Measurements from ENCODE around the gene CNOT8.
"Not testable (repeated sequence)": the region's sequence is repeated elsewhere in the genome, so short reads cannot be mapped to it uniquely, and the experiment has no call there.

CNOT8 gene

DNA sequence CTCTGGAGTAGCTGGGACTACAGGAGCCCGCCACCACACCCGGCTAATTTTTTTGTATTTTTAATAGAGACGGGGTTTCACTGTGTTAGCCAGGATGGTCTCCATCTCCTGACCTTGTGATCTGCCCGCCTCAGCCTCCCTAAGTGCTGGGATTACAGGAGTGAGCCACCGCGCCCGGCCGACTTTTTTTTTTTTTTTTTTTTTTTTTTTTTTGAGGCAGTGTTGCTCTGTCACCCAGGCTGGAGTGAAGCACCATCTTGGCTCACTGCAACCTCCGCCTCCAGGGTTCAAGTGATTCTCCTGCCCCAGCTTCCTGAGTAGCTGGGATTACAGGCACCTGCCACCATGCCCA, 22.8 kb upstream of the CNOT8 start:
- not testable (repeated sequence) for DNase-seq

DNA sequence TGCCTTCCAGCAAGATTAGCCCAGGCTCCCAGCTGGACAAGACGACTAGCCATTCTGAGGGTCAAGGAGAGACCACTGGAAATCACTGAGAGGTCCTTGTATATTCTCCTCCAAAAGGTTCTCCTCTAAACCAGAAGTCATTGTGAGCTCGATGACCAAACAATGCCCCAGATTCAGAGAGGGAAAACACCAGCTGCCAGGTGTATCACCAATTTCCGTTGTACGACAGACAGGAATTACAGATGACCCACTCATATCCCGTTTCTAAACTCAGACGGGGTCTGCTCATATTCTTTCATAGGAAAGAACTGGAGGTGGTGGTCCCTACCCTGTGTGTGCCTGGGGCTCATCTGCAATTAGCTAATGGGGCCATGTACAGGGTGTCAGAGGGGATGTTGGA, 22.2 kb upstream of the CNOT8 start:
- no peak for DNase-seq

DNA sequence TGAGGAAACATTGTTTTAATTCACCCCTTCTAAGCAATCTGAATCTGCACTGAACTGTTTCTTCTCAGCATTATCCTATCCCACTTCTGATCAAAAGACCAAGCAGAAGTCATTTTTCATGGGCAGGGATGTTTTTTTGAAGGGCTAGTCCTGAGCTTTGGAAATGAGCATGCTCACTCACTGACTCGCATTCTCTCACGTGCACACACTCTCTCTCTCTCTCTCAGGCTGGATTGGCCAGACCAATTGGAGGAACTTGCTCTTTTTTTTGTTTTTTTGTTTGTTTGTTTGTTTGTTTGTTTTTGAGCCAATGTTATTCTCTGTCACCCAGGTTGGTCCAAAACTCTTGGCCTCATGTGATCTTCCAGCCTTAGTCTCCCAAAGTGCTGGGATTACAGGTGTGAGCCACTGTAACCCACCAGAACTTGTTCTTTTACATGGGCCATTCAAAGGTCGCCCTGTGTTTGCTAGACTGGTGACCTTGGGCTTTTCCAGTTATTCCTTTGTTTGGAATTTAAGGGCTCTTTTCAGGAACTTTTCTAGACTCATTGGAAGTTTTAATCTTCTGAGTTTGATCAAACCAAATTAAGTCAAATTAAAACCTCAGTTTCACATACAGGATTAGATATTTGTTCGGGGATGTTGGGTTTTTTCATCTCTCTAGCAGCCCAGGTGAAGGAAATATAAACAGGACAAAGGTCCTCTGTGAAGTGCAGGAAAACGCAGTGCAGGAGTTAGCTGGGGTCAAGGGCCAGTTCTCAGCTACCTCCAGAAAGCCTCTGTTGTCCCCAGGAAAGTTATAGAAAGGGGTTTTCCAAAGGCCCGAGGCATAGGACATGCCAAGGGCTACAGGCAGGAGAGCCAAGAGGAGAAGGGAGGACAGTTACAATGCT, 21.2 kb upstream of the CNOT8 start:
- no peak for DNase-seq

DNA sequence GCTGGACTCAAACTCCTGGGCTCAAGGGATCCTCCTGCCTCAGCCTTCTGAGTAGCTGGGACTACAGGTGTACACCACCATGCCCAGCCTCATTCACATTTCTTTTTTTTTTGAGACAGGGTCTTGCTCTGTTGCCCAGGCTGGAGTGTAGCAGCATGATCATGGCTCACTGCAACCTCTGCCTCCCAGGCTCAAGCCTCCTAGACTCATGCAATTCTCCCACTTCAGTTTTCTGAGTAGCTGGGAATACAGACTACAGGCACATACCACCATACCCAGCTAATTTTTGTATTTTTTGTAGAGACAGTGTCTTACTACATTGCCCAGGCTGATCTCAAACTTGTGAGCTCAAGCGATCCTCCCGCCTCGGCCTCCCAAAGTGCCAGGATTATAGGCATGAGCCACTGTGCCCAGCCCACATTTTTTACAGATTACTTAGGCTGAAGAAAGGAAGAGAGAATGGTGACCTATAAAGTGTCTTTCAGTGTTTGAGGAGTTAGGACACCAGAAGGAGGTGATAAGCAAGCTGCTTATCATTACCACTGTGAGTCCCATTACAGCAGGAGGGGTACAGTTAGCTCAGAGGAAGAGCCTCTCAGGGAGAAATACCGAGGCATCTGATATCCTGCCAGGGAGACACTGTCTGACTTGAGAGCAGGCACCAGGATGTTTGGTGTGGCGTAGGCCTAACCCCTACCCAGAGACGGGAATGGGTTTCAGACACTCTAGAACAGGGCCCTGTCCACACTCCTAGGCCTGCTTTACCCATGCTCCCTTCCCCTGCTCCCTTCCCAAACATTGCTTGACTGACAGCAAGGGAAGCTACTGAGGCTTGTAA, 17.8 kb upstream of the CNOT8 start:
- DNase-seq = no peak

DNA sequence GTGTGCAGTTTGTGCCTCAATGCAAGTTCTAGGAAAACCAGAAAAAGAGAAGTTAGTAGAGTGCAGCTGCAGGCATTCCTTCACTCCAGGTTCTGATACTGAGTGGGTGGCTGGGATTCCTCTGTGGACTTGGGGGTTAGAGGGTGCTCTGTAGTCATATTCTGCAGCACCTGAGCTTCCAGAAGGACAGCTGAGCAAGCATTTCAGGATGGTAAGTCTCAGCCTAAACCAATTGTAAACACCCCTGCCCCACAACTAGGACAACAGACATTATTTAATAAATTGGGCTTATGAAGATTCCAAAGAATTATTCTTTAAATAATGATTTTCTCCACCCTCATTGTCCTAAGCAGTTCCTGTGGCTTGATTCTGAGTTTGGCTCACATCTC, 17.2 kb upstream of the CNOT8 start:
- DNase-seq = no peak

DNA sequence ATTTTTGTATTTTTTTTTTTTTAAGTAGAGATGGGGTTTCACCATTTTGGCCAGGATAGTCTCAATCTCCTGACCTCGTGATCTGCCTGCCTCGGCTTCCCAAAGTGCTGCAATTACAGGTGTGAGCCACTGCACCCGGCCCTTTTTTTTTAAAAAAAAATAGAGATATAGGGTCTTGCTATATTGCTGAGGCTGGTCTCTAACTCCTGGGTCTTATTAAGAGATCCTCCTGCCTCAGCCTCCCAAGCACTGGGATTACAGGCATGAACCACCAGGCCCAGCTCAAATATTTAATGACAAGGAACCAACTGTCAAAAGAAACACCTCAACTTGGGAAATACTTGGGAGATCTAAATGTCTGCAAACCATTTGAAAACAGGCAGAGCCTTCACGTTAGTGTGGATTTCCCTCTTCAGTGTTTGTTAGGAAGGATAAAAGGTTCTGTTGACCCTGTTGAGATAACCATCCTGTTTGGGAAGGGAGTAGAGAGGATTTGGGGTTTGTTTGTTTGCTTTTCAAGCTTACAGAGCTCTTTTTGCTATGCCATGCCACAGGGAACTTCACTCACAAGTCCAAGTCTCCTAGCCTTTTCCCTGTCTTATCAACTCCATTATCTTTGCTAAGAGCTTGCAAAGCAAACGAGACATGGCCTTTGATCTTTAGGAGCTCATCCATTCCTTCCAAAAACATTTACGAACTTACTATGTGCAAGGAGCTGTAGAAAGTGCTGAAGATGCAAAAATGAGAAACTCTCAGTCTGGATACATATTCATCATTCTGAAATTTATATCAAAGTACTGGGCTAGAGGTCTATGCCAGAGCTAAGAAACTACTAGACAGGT, 15.5 kb upstream of the CNOT8 start:
- DNase-seq = no peak

DNA sequence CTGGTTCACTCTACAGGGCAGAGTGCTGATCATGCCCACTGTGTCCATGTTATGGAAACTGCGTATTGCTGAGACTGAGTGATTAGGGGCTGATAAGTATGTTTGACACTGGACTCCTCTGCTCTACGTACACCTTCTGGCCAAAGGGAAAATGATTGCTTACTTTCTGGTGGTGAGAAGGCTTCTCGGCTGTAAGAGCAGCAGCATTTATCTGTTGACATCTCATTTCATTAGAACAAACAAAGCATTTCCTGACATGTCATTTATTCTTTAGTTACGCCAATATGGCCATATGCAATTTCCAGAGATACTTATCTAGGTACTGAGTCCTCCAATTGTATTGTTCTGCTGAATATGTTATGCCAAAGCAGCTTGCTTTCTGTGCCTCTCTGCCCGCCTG, 13.6 kb upstream of the CNOT8 start:
- no peak for DNase-seq

DNA sequence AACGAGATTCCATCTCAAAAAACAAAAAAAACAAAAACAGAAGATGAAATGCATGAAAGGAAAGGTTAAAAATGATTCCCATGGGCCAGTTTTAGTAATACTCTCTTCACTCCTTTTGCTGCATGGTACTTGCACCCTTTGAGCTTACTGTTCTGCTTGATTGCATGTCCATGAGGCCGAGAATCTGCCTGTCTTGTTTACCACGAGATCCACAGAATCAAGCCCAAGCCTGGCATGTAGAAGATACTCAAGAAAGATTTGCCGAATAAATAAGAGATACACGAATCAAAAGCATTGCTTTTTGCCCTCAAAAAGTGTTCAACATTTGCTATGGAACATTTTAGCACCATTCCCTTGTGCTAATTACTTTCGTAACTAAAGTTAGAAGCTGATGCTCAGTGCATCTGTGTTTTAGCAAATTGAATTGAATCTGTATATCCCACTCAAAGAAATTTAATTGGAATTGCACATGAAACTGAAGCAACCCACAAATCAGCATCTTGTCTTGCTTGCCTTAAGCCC, 9.1 kb upstream of the CNOT8 start:
- DNase-seq = no peak

DNA sequence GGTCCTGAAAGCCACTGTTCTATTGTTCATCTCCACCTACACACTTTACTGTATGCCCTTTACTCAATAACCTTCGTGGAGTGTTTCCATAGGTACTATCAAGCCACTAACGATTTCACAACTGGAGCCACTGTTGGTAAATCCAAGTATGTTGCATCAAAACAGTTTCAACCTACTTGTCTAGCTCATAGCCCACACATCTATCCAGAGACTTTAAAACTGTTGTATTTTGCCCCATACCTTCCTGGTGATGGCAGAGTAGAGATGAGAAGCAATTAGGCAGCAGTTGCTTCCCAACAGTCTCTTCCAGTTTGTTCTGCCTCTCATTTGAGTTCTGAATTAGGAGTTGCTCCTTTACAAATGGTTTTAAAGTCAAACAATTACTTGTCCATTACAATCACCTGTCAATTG, 8.6 kb upstream of the CNOT8 start:
- DNase-seq = no peak

DNA sequence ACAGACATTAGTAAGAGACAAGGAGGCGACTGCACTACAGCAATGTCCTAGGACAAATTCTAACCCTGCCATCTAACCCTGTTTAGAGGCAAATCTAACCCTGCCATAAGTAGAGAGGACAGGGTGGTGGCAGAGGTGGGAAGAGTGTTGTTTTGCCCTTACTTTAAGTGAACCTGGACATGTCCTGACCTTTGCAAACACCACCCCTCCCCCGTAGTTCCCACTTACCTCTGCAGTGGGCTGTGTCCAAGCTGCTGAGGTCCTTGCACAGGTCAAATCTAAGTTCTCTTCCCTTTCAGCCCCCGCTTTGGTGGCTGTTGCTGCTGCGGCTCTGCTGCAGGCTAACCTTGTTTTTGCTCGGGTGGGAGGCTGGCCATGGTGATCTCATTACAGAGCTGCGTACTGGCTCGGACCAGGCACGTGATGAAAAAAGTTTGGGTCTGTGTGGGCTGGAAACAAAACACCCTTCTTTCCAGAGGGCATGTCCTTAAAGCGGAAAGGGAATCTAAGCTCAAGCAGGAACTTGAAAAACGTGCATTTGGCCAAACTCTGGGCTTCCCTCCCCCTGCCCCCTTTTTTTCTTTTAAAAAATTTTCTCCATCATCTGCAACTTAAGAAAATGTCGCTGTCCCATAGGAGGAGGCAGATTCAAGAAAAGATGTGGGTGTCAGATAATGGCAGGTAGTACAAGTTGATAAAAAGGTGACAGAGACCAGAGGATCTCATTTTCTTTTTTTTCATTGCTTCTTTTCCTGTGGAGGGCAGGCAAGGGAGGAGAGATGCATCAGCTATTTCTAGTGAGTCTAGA, 8.0 kb upstream of the CNOT8 start, which contains the start of gene FAXDC2:
TSS of gene FAXDC2 (minus strand) at position 349 of the 808 bp plus-strand sequence. CDS start 12,425 bp downstream, outside the sequence.
- DNase-seq = no peak

DNA sequence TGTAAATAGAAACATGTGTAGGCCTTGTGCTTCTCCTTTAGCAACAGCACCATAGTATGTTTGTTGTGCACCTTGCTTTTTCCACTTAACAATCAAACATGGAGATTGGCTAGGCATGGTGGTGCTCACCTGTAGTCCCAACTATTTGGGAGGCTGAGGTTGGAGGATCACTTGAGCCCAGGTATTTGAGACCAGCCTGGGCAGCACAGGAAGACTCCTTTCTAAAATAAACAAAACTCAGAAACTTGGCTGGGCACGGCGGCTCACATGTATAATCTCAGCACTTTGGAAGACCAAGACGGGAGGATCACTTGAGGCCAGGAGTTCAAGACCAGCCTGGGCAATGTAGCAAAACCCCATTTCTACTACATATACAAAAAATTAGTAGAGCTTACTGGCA, 7.1 kb upstream of the CNOT8 start:
- DNase-seq = no peak

DNA sequence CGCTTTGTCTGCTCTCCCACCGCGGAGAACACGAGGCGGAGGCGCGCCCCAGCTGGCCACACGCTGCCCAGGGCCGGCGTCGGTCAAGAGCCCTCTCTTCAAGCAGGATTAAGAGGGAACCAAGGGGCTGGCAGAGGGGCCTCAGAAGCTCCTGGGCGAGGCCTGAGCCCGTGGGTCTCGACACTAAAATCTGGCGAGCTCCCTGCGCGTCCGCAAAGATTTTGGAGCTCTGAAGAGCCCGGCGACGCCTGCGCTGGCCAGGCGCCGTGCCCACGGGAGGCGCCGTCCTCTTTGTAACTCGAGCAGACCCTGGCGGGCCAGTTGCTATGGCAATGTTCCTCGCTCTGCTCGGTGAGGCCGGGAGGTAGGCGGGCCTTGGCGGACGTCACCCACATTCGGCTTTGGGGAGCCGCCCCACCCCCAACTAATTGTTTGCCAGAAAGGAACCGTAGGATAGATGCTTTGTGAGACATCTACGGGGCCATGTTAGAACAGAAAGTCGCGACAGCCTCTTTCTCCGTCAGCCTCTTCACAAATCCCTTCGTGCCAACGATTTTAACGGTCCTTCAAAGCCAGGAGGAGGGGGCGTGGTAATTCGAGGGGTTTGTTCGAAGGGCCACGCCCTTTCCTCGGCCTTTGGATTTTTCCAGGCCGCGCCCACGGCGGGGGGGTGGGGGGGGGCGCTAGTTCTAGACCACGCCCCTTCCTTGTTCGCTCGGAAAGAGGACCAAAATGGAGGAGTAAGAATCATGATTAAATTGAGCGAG, 714 bp upstream of the CNOT8 start:
- peak; percentile 66 to 92 (median 87) for DNase-seq

DNA sequence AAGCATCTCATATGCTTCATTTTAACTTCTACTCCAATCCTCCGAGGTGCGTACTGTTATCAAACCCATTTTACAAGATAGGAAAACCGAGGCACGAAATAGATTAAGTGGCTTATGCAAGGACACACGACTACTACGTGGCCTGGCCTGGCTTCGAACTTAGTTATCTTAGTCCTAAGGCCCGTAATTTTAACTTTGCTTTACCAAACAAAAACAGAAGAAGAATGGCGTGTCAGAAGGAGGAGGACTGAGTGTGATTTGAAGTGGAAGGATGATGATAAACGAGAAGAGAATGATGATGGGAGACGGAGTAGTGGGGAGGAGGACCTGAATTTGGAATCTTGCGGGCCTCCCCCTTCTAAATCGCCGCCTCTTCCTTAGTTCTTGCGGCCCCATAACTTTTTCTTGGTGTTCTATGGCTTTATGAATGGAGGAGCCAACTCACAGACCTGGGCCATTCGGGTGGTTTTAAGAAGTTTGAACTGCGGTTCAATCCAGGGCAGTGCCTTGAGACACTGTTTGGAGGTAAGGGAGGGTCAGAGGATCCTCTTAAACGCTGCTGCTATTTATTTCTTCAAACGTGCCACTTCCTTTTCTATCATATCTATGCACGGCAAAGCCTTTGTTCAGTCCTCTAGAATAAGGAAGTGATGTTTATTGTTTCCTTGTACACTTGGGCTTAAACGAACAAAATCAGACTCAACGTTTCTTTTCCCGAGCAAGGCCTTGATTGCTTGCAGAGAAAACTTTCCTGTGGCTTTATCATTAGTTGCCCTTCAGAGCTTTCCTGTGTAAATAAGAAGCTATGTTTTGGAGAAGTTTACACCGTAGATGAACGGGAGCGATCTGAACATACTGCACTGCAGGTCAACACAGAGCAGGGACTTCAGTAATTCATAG, 795 bp downstream of the CNOT8 start:
- DNase-seq = peak in 2 of 5 experiments; percentile 12 to 49

DNA sequence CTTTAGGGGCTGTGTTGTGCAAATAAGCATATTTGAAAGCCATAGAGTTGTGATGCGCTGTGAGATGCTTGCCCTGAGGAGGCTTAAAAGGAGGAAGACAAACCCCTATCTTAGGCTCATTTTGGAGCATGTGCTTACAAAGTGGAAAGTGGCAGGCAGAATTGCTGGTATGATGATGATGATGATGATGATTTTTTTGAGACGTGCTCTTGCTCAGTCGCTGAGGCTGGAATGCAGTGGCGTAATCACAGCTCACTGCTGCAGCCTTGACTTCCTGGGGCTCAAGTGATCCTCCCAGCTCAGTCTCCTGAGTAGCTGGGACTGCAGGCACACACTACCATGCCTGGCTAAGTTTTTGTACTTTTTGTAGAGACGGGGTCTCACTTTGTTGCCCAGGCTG, 1.7 kb downstream of the CNOT8 start:
- DNase-seq = peak in 1 of 5 experiments; percentile 38

DNA sequence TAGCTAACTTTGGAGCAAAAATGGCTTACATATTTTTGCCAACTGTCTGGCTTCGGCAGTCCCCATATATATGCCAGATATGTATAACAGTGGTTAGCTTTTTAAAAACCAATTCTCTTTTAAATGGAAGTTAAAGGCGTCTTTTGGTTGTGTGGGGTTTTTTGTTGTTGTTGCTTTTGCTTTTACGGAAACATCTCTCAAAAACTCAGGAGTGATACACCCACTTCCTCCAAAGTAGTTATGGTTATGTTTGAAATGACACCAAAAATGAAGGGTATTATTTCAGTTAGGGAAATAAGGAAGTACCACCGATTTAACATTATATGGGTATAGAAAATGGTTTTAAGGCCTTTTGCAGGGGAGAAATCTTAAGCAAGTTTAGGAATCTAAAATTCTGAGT, 2.3 kb downstream of the CNOT8 start:
- peak in 1 of 5 experiments; percentile 31 for DNase-seq

DNA sequence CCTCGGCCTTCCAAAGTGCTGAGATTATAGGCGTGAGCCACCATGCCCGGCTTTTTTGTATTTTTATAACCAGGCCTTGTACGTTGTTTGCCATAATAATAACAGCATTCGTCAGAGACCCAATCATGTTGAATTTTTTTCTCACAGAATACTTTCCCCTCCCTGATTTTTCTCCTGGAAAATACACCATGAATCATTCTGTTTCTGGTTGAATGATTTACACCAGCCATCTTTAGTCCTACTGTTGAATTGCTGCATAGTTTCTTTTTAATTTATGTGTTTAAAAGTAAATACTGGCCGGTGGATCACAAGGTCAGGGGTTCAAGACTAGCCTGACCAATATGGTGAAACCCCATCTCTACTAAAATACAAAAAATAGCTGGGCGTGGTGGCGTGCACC, 3.5 kb downstream of the CNOT8 start:
- no peak for DNase-seq

DNA sequence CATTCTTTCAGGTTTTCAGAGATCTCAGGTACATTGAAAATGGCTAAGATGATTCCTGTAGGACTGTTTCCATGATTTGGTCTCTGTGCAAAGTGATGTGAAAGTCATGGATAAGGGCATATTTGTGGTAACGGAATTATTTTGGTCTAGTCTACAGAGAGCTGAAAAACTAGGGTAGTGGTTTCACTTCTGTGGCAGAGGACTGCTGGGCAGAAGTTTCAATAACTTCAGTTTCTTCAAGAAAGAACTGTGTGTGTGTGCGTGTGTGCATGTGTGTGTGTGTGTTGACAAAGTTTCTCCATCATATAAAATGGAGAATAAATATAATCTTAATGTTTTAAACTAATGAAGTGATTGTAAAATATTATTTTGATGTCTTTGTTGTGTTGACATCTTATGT, 4.3 kb downstream of the CNOT8 start:
- DNase-seq = peak in 1 of 5 experiments; percentile 47

DNA sequence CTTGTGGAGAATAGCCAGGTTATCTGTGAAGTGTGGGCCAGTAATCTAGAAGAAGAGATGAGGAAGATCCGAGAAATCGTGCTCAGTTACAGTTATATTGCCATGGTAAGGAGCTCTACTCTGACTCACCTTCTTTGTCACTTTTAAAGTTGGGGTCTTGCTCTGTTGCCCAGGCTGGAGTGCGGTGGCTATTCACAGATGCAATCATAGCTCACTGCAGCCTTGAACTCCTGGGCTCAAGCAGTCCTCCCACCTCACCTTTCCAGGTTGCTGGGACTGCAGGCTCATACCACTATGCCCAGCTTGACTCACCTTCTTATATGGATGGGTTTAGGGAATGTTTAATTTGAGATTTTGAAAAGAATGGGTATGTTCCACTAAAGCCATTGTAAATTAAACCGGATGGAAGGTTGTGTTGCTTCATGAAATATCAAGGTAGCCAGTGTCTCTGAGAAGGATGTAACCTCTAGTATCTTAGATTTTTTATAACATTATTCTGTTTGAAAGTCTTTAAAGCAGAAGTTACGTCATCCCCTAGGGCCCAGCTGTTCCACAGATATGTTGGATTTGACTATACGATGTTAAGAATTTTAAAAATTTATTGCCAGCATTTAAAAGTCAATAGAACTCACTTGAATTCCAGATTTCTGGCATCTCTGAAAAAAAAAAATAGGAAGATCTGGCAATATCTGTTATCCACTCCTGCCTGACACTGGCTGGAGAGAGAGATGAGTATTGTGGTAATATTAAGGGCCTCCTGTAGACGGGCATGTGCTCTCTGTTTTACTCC, 5.1 kb downstream of the CNOT8 start:
- DNase-seq = no peak

All from T-helper 2 cell (primary cell).